Heart left ventricle (tissue), 13 donors: ENCODE results near the gene C2.

Experiments used
- CTCF ChIP-seq, 12 donors: fragments of 200-600 bp; sonication (generic) in 4 of 12; IDR thresholded peaks; one replicate each; pipeline versions ENCODE4 v1.5.0 to v1.8.0; 2018 to 2022; ENCODE audit warnings: antibody characterized with exemption in 12 of 12, mild to moderate bottlenecking in 5 of 12
- POLR2A ChIP-seq, 2 donors: fragments of 450-650 bp; IDR thresholded peaks; one replicate each; pipeline ENCODE4 v1.6.1; 2017; ENCODE audit warnings: antibody characterized with exemption in 2 of 2, mild to moderate bottlenecking in 2 of 2, moderate library complexity in 2 of 2
- donor health status: ischemic (EF 13 %, LVEDD 7.1; RV severe dilation, severe dysfunction).
- donor health status: DM: no; HTN: yes; CAD: no.
- donor health status: DM: no; HTN: no; CAD: no.
- donor health status: ischemic (EF 25% LVEDD 6.9; RV normal size, moderate dysfunction).
- donor health status: ischemic (EF 25% LVEDD 5.7; RV mildly dilated, moderate dysfunction).
- donor health status: ischemic (EF 35%, LVEDD 5.7; RV mildly dilated, moderate dysfunction).
- donor health status: nonischemic (EF 11% LVEDD 7.7; RV severe dilation, severe dysfunction).
- donor health status: DM: yes; HTN: yes; CAD: no.
- donor health status: PGD.
- donor health status: ischemic (EF 29% LVEDD 5.4; RV normal size, mild dysfunction).
- donor health status: nonischemic (EF 23%, LVEDD 6.1; RV moderate dilation, normal function).

DNA sequence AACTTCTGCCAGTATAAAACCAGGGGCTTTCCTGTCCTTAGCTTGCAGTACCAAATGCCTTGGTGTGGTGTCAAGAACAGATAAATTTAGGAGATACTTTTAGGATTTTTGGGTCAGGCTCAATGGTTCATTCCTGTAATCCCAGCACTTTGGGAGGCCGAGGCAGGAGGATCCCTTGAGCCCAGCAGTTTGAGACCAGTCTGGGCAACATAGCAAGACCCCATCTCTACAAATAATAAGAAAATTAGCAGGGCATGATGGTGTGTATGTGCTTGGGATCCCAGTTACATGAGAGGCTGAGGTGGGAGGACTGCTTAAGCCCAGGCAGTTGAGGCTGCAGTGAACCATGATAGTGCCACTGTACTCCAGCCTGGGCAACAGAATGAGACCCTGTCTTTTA is 22.5 kb upstream of the C2 start:
- no peak for TF ChIP-seq POLR2A (IDR thresholded peaks at IDR 0.05)
- no peak for TF ChIP-seq CTCF (IDR thresholded peaks at IDR 0.05)
